BE2C (cell line): ENCODE data around the gene RFNG.

Experiments used
- DNase-seq: peaks from one replicate; pipeline ENCODE4 v3.0.0-alpha.2; 2020
- H3K27me3 ChIP-seq: fragments of 250-450 bp; sonication (Bioruptor Pico); 2 replicates; pipeline ENCODE4 v1.5.1; 2020; ENCODE audit warnings: mild to moderate bottlenecking
- H3K36me3 ChIP-seq: fragments of 250-450 bp; sonication (Bioruptor Pico); 2 replicates; pipeline ENCODE4 v1.5.1; 2020; ENCODE audit warnings: mild to moderate bottlenecking
- H3K4me1 ChIP-seq: fragments of 250-450 bp; sonication (Bioruptor Pico); 2 replicates; pipeline ENCODE4 v1.5.1; 2020
- H3K4me3 ChIP-seq: 2 replicates; pipeline ENCODE4 v1.5.1; 2011; ENCODE audit warnings: low read depth, low read length
- H3K9me3 ChIP-seq: fragments of 250-450 bp; sonication (Bioruptor Pico); 2 replicates; pipeline ENCODE4 v1.5.1; 2020
- CTCF ChIP-seq: IDR thresholded peaks from 2 replicates; pipeline ENCODE4 v1.5.1; 2012; ENCODE audit warnings: mild to moderate bottlenecking, low read depth, low read length

The RFNG gene

GRCh38 chr17:82052638-82053059, 1.0 kb upstream of the RFNG start:
- H3K4me1 ChIP-seq = no peaks in the 10 kb centered on the region
- H3K9me3 ChIP-seq = no peaks in the 10 kb centered on the region
- DNase-seq = no peak
- TF ChIP-seq CTCF = no peak
- H3K4me3 ChIP-seq = peak overlapping the region; percentile 86
- peaks cover 44% of the 10 kb centered on the region for H3K36me3 ChIP-seq
- H3K27me3 ChIP-seq = 0 out of 2 replicates have a peak, but pooled peaks cover 3% of the 10 kb centered on the region

GRCh38 chr17:82050761-82051641, 610 bp downstream of the RFNG start:
- Histone ChIP-seq H3K4me3 (peak overlapping the region; percentile 53), H3K4me1 (no peaks in the 10 kb centered on the region), H3K36me3 (peaks cover 27% of the 10 kb centered on the region), H3K27me3 (0 out of 2 replicates have a peak, but pooled peaks cover 3% of the 10 kb centered on the region), H3K9me3 (no peaks in the 10 kb centered on the region)
- TF ChIP-seq CTCF = no peak
- DNase-seq = no peak

GRCh38 chr17:82050152-82050760, 1.4 kb downstream of the RFNG start:
- H3K4me1 ChIP-seq = no peaks in the 10 kb centered on the region
- H3K4me3 ChIP-seq = peak overlapping the region; percentile 53
- H3K36me3 ChIP-seq = peaks cover 22% of the 10 kb centered on the region
- no peak for DNase-seq
- 0 out of 2 replicates have a peak, but pooled peaks cover 3% of the 10 kb centered on the region for H3K27me3 ChIP-seq
- no peak for TF ChIP-seq CTCF
- no peaks in the 10 kb centered on the region for H3K9me3 ChIP-seq

GRCh38 chr17:82049521-82049971, 2.1 kb downstream of the RFNG start:
- Histone ChIP-seq H3K4me3 (no peak overlapping the region), H3K36me3 (peaks cover 15% of the 10 kb centered on the region), H3K27me3 (0 out of 2 replicates have a peak, but pooled peaks cover 3% of the 10 kb centered on the region), H3K4me1 (no peaks in the 10 kb centered on the region), H3K9me3 (no peaks in the 10 kb centered on the region)
- DNase-seq = no peak
- no peak for TF ChIP-seq CTCF

- no peaks in the 10 kb centered on the region for H3K9me3 ChIP-seq
- H3K27me3 ChIP-seq = 0 out of 2 replicates have a peak, but pooled peaks cover 3% of the 10 kb centered on the region
- no peak overlapping the region for H3K4me3 ChIP-seq
- H3K4me1 ChIP-seq = no peaks in the 10 kb centered on the region
- TF ChIP-seq CTCF = no peak
- DNase-seq = no peak
- peaks cover 11% of the 10 kb centered on the region for H3K36me3 ChIP-seq
Measured at GRCh38 chr17:82049106-82049505, 2.5 kb downstream of the RFNG start.

- TF ChIP-seq CTCF = no peak
- Histone ChIP-seq H3K4me3 (no peak overlapping the region), H3K27me3 (0 out of 2 replicates have a peak, but pooled peaks cover 3% of the 10 kb centered on the region), H3K9me3 (no peaks in the 10 kb centered on the region), H3K4me1 (no peaks in the 10 kb centered on the region), H3K36me3 (peaks cover 5% of the 10 kb centered on the region)
- DNase-seq = no peak
Measured at GRCh38 chr17:82048571-82048971, 3.0 kb downstream of the RFNG start.
